ENCODE measurements around the gene PAX1. TPM values are rescaled to one million over a fixed set of nuclear protein-coding genes. Genes with fewer than 3 reads are reported as not detected.

PAX1 gene
- total RNA-seq, 4 donors from 2014 or later = 0.17 TPM; not detected in 3

DNA sequence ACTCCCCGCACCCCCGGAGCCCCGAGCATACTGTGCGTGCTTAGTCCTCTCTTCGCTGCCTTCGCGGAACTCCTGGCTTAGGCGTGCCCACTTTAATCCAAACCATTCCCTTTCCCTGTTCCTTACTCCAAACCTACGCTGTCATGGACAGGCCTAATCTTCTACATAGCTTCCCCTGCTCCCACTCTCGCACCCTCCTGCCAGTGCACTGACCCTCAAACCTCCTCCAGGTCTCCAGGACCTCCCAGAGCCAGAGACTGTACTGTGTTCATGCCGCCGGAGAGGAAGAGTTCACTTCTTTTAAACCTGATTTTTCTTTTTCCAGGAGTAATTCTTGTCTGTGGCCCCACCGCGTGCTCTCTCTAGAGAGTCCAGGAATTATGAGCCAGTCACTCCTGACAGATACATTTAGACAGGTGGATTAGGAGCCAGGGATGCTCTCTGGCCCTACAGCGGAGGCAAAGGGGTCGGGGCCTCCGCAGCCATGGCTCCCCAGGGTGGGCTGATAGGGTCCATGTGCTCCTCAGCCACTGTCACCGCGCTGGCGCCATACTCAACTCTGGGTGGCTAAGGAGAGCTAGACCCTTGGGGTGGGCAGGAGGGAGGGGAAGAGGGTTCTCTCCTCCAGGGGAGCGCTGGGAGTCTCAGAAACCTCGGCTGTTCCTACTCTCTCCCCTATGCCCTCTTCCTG, 1.6 kb upstream of the PAX1 start:
- TF ChIP-seq, protein P1, sequence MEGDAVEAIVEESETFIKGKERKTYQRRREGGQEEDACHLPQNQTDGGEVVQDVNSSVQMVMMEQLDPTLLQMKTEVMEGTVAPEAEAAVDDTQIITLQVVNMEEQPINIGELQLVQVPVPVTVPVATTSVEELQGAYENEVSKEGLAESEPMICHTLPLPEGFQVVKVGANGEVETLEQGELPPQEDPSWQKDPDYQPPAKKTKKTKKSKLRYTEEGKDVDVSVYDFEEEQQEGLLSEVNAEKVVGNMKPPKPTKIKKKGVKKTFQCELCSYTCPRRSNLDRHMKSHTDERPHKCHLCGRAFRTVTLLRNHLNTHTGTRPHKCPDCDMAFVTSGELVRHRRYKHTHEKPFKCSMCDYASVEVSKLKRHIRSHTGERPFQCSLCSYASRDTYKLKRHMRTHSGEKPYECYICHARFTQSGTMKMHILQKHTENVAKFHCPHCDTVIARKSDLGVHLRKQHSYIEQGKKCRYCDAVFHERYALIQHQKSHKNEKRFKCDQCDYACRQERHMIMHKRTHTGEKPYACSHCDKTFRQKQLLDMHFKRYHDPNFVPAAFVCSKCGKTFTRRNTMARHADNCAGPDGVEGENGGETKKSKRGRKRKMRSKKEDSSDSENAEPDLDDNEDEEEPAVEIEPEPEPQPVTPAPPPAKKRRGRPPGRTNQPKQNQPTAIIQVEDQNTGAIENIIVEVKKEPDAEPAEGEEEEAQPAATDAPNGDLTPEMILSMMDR (IDR thresholded peaks at IDR 0.05; ENCODE audit: low read depth) = no peak

DNA sequence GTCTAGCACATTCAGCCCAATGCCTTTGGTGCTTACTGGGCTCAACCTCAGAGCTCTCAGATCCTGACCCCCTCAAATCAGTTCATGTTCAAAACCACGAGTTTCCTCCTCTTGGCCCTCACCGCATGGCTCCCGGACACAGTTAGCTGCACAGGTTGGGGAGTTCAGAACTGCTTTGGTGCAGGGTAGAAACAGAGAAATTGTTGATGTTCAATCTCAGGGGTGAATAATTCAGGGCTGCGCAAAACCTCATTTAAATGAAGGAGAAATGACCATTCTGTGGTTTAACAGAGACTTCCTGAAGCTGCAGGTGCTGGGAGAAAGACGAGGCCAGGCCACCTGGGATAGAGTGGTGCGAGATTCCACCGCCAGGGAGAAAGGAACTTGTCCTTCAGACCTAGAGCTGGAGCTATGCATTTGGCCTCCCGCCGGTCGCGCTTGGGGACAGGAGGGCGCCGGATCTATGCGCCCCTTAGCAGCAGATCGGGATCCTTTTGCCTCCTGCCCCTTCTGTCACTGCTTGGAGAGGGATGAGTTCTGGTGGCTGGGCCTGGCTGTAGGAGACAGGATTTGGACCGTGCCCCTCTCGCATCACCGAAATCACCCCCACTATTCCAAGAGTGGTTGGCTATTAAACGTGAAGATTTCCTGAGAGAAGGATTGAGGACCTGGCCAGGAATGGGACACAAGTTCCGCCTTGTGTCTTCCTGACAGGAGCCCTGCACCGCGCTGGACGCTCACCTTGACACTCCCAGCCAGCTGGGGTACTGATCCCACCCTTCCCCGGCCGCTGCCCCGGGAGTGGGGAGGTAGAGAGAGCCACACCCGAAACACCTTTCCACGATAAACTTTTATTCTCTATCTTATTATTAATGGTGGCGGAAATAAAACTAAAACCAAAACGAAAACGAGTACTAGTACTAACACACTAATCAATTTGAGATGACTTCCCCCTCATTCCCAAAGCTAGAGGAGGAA, 767 bp upstream of the PAX1 start:
- TF ChIP-seq, protein P1 (IDR thresholded peaks at IDR 0.05; ENCODE audit: low read depth) = no peak

DNA sequence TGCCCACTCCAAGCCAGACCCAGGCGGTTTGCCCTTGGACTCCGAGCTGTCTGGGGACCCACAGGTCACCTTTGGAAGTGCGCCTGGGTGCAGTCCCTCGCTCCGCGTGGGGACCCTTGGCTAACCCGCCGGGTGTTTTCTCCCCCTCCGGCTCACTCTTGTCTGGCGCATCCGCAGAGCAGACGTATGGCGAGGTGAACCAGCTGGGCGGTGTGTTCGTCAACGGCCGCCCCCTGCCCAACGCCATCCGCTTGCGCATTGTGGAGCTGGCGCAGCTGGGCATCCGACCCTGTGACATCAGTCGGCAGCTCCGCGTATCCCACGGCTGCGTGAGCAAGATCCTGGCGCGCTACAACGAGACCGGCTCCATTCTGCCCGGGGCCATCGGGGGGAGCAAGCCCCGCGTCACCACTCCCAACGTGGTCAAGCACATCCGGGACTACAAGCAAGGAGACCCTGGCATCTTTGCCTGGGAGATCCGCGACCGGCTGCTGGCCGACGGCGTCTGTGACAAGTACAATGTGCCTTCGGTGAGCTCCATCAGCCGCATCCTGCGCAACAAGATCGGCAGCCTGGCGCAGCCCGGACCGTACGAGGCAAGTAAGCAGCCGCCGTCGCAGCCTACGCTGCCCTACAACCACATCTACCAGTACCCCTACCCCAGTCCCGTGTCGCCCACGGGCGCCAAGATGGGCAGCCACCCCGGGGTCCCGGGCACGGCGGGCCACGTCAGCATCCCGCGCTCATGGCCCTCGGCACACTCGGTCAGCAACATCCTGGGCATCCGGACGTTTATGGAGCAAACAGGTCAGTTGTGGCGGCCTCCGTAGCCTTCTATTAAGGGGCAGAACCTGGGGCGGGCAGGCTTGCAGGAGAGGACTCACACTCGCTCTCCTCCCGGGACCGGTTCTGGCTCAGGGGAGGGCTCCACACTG, 1.1 kb downstream of the PAX1 start:
- TF ChIP-seq, protein P1 (IDR thresholded peaks at IDR 0.05; ENCODE audit: low read depth) = no peak

DNA sequence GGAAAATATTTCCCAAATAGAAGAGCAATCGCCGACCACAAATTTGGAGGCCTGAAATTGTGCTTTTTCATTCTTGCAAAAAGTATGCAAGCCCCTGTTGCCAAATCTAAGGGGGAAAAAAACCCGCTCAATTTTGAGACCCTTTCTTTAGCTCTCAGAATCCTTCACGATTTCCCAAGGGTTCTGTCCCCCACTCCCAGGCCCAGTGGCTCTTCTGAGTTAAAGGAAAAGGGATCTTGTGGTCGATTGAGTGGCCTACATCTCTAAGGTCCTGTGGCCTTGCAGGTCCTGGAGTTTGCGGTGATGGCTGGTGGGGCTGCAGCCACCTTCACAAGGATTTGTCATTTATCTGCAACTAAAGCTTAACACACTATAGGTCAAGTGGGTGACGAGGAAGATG, 1.8 kb downstream of the PAX1 start:
- TF ChIP-seq, protein P1 (IDR thresholded peaks at IDR 0.05; ENCODE audit: low read depth) = no peak

DNA sequence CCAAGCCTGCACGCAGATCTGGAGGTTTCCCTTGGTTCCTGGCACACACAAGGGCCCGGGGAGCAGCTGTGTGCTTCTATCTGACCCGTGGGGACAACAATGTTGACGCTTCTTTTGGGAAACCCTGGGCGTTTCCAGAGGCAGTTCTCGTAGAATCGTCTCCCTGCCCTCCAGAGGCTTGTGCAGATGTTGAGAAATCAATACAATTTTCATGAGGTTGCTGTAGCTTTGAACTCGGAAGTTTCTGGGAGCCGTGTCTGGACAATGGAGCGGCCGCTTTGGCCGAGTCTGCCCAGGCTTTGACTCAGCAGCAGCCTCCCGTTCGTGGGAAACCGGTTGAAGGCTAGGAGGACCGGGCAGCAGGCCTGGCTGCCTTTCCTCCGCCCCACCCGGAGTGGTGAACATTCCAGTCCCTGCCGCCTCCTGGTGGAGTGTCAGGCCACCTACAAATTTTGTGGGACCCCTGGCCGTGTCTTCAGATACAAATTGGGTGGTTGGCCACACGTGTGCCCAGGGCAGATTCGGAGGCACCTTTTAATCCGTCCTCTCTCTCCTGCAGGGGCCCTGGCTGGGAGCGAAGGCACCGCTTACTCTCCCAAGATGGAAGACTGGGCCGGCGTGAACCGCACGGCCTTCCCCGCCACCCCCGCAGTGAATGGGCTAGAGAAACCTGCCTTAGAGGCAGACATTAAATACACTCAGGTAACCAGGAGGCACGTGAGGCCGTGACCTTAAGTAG, 2.7 kb downstream of the PAX1 start:
- TF ChIP-seq, protein P1 (IDR thresholded peaks at IDR 0.05; ENCODE audit: low read depth) = no peak

DNA sequence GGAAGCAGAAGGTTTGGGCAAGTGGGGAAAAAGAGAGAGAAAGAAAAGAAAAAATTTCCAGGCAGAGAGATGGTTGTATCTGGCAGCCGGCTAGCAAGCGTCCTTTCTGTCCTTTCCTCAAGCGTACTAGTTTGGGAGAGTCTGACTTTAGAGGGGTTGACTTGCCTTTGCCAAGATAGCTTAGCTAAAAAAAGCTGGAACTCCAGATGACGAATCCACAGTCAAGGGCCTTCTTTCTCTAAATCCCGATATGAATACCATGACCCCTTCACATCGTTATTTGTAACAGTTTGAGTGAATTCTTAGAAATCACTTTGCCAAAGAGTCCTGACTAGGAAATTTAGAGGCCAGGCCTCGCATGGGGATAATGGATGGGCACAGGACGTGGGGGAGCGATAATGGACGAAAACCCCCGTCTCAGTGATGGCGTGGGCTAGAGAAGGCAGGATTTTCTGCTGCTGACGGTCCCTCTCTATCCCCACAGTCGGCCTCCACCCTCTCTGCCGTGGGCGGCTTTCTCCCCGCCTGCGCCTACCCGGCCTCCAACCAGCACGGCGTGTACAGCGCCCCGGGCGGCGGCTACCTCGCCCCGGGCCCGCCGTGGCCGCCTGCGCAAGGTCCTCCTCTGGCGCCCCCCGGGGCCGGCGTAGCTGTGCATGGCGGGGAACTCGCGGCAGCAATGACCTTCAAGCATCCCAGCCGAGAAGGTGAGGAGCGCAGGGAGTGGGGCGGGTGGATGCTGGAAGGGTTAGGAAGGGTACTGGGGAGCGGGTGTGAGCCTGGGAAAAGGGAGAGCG, 3.5 kb downstream of the PAX1 start:
- TF ChIP-seq, protein P1 (IDR thresholded peaks at IDR 0.05; ENCODE audit: low read depth) = no peak
